ENCODE data around the gene DPPA4.
A peak's percentile ranks its signal among the peaks of the same experiment; 100 is the strongest.
"Not testable (repeated sequence)": the region's sequence is repeated elsewhere in the genome, so short reads cannot be mapped to it uniquely, and the experiment has no call there.

DPPA4 gene

GRCh38 chr3:109337393-109337792, at the start of gene DPPA4:
DPPA4 (minus strand) TSS chr3:109337546; CDS start chr3:109337517, 29 bp downstream.
- peak within 1 kb of the TSS; percentile 86 to 87 for H3K4me3 Mint-ChIP-seq
- H3K4me1 Mint-ChIP-seq: peaks cover 4 to 20% of the 10 kb centered on the region in 2 donors
- H3K36me3 Mint-ChIP-seq: peaks cover 4 to 7% of the 10 kb centered on the region in 2 donors
- H3K27ac Mint-ChIP-seq: peak within 1 kb of the TSS; percentile 84
- ATAC-seq (replicated peaks) (no peak), DNase-seq (no peak)
- H3K27me3 Mint-ChIP-seq: peaks cover 21 to 33% of the 10 kb centered on the region in 2 donors
- H3K9me3 Mint-ChIP-seq: no peaks in the 10 kb centered on the region

- H3K4me3 Mint-ChIP-seq: no peak overlapping the region
- no peaks in the 10 kb centered on the region for H3K36me3 Mint-ChIP-seq
- no peak for ATAC-seq (replicated peaks)
- no peaks in the 10 kb centered on the region for H3K9me3 Mint-ChIP-seq
- no peaks in the 10 kb centered on the region for H3K27me3 Mint-ChIP-seq
- no peaks in the 10 kb centered on the region for H3K4me1 Mint-ChIP-seq
- H3K27ac Mint-ChIP-seq: no peak overlapping the region
- DNase-seq: no peak
Measured at GRCh38 chr3:109385442-109386318, 48.3 kb upstream of the DPPA4 start.

- DNase-seq (no peak), ATAC-seq (replicated peaks) (no peak)
- no peaks in the 10 kb centered on the region for H3K36me3 Mint-ChIP-seq
- no peak overlapping the region for H3K4me3 Mint-ChIP-seq
- H3K9me3 Mint-ChIP-seq: no peaks in the 10 kb centered on the region
- H3K4me1 Mint-ChIP-seq: no peaks in the 10 kb centered on the region
- H3K27ac Mint-ChIP-seq: no peak overlapping the region
- no peaks in the 10 kb centered on the region for H3K27me3 Mint-ChIP-seq
Measured at GRCh38 chr3:109384164-109384563, 46.8 kb upstream of the DPPA4 start.

- Mint-ChIP-seq H3K36me3 (no peaks in the 10 kb centered on the region), H3K27me3 (no peaks in the 10 kb centered on the region), H3K9me3 (no peaks in the 10 kb centered on the region), H3K27ac (no peak overlapping the region), H3K4me3 (no peak overlapping the region), H3K4me1 (no peaks in the 10 kb centered on the region)
- DNase-seq (no peak), ATAC-seq (replicated peaks) (no peak)
Measured at GRCh38 chr3:109382588-109382987, 45.2 kb upstream of the DPPA4 start.

- no peaks in the 10 kb centered on the region for H3K4me1 Mint-ChIP-seq
Measured at GRCh38 chr3:109375975-109376374, 38.6 kb upstream of the DPPA4 start.

GRCh38 chr3:109374434-109374833, 37.1 kb upstream of the DPPA4 start:
- H3K36me3 Mint-ChIP-seq; H3K9me3 Mint-ChIP-seq; H3K27me3 Mint-ChIP-seq; H3K4me1 Mint-ChIP-seq; DNase-seq; ATAC-seq (replicated peaks); H3K4me3 Mint-ChIP-seq; H3K27ac Mint-ChIP-seq: not testable (repeated sequence)

More at GRCh38 chr3:109375975-109376374, 38.6 kb upstream of the DPPA4 start:
- Mint-ChIP-seq H3K27ac (no peak overlapping the region), H3K4me3 (no peak overlapping the region), H3K9me3 (no peaks in the 10 kb centered on the region), H3K27me3 (no peaks in the 10 kb centered on the region), H3K36me3 (no peaks in the 10 kb centered on the region)
- DNase-seq (no peak), ATAC-seq (replicated peaks) (no peak)

- Mint-ChIP-seq H3K4me1 (no peaks in the 10 kb centered on the region), H3K4me3 (no peak overlapping the region), H3K27ac (no peak overlapping the region), H3K36me3 (no peaks in the 10 kb centered on the region), H3K9me3 (no peaks in the 10 kb centered on the region), H3K27me3 (no peaks in the 10 kb centered on the region)
- DNase-seq (no peak), ATAC-seq (replicated peaks) (no peak)
Measured at GRCh38 chr3:109373933-109374332, 36.6 kb upstream of the DPPA4 start.

- Mint-ChIP-seq H3K27me3 (no peaks in the 10 kb centered on the region), H3K4me3 (no peak overlapping the region), H3K27ac (no peak overlapping the region), H3K36me3 (no peaks in the 10 kb centered on the region), H3K4me1 (no peaks in the 10 kb centered on the region), H3K9me3 (no peaks in the 10 kb centered on the region)
- no peak for ATAC-seq (replicated peaks)
- DNase-seq: no peak
Measured at GRCh38 chr3:109372639-109373038, 35.3 kb upstream of the DPPA4 start.

- Mint-ChIP-seq H3K4me1 (no peaks in the 10 kb centered on the region), H3K27ac (no peak overlapping the region), H3K4me3 (no peak overlapping the region), H3K27me3 (no peaks in the 10 kb centered on the region), H3K9me3 (no peaks in the 10 kb centered on the region), H3K36me3 (no peaks in the 10 kb centered on the region)
- ATAC-seq (replicated peaks): no peak
- DNase-seq: no peak
Measured at GRCh38 chr3:109369510-109369909, 32.2 kb upstream of the DPPA4 start.

- Mint-ChIP-seq H3K4me3 (no peak overlapping the region), H3K27me3 (no peaks in the 10 kb centered on the region), H3K27ac (no peak overlapping the region)
Measured at GRCh38 chr3:109364088-109364487, 26.7 kb upstream of the DPPA4 start.

GRCh38 chr3:109363634-109364033, 26.3 kb upstream of the DPPA4 start:
- Mint-ChIP-seq H3K4me3 (no peak overlapping the region), H3K27ac (no peak overlapping the region), H3K36me3 (no peaks in the 10 kb centered on the region), H3K9me3 (no peaks in the 10 kb centered on the region), H3K4me1 (no peaks in the 10 kb centered on the region), H3K27me3 (no peaks in the 10 kb centered on the region)
- ATAC-seq (replicated peaks) (no peak), DNase-seq (no peak)

More at GRCh38 chr3:109364088-109364487, 26.7 kb upstream of the DPPA4 start:
- Mint-ChIP-seq H3K4me1 (no peaks in the 10 kb centered on the region), H3K9me3 (no peaks in the 10 kb centered on the region), H3K36me3 (no peaks in the 10 kb centered on the region)
- ATAC-seq (replicated peaks) (no peak), DNase-seq (no peak)

GRCh38 chr3:109362823-109363222, 25.5 kb upstream of the DPPA4 start:
- no peak for ATAC-seq (replicated peaks)
- Mint-ChIP-seq H3K9me3 (no peaks in the 10 kb centered on the region), H3K27ac (no peak overlapping the region), H3K4me3 (no peak overlapping the region), H3K27me3 (no peaks in the 10 kb centered on the region), H3K4me1 (no peaks in the 10 kb centered on the region), H3K36me3 (no peaks in the 10 kb centered on the region)
- no peak for DNase-seq

GRCh38 chr3:109358809-109359208, 21.5 kb upstream of the DPPA4 start:
- not testable (repeated sequence) for H3K36me3 Mint-ChIP-seq; ATAC-seq (replicated peaks); H3K27me3 Mint-ChIP-seq; H3K9me3 Mint-ChIP-seq; H3K27ac Mint-ChIP-seq; H3K4me1 Mint-ChIP-seq; DNase-seq; H3K4me3 Mint-ChIP-seq

GRCh38 chr3:109356442-109357155, 19.3 kb upstream of the DPPA4 start:
- no peak for ATAC-seq (replicated peaks)
- Mint-ChIP-seq H3K9me3 (no peaks in the 10 kb centered on the region), H3K36me3 (no peaks in the 10 kb centered on the region), H3K4me1 (no peaks in the 10 kb centered on the region), H3K27ac (no peak overlapping the region), H3K4me3 (no peak overlapping the region), H3K27me3 (peaks cover 4 to 5% of the 10 kb centered on the region in 2 donors)
- DNase-seq: no peak
